GM12878 (cell line): Measurements from ENCODE around the gene PRKCE.

Experiments used
- CTCF ChIP-seq, 3 experiments: IDR thresholded peaks in 2 of 3; conservative IDR thresholded peaks in 1 of 3; 2 replicates each; pipeline ENCODE4 v1.5.1; 2011; ENCODE audit warnings: low read depth in 3 of 3, low read length in 3 of 3, mild to moderate bottlenecking in 3 of 3, control low read depth in 2 of 3, moderate library complexity in 2 of 3, inconsistent platforms in 1 of 3, mixed read lengths in 1 of 3; ENCODE audit not compliant: control insufficient read depth in 2 of 3, insufficient read depth in 1 of 3; ENCODE audit errors: extremely low read depth in 1 of 3
- EZH2 ChIP-seq: IDR thresholded peaks from 2 replicates; pipeline ENCODE4 v1.6.1; 2012; ENCODE audit warnings: low read depth, mild to moderate bottlenecking, control low read depth, inconsistent platforms, low read length, borderline replicate concordance; ENCODE audit not compliant: control insufficient read depth
- IRF4 ChIP-seq: IDR thresholded peaks from 2 replicates; pipeline ENCODE4 v1.6.1; 2011; ENCODE audit warnings: low read depth, low read length
- JUNB ChIP-seq: IDR thresholded peaks from 2 replicates; pipeline ENCODE4 v1.6.1; 2016; ENCODE audit warnings: antibody characterized with exemption, mild to moderate bottlenecking
- MYC ChIP-seq: IDR thresholded peaks from 2 replicates; pipeline ENCODE4 v1.6.1; 2011; ENCODE audit warnings: mild to moderate bottlenecking, low read length, moderate library complexity, inconsistent platforms; ENCODE audit not compliant: insufficient read depth, insufficient replicate concordance, insufficient read length, severe bottlenecking
- SRF ChIP-seq, 2 experiments: IDR thresholded peaks; 2 replicates each; pipeline ENCODE4 v1.6.1; 2011; ENCODE audit warnings: low read depth in 2 of 2, low read length in 2 of 2, mild to moderate bottlenecking in 1 of 2, moderate library complexity in 1 of 2
- USF2 ChIP-seq: IDR thresholded peaks from 2 replicates; pipeline ENCODE4 v1.6.1; 2011; ENCODE audit warnings: low read depth, low read length, improper control_type of control experiment, borderline replicate concordance
- YY1 ChIP-seq: IDR thresholded peaks from 2 replicates; pipeline ENCODE4 v1.6.1; 2011; ENCODE audit warnings: low read depth, mild to moderate bottlenecking, low read length

- no peak for TF ChIP-seq CTCF (IDR thresholded peaks at IDR 0.05 in 2 of 3, conservative IDR thresholded peaks at IDR 0.05 in 1 of 3; ENCODE audit: control insufficient read depth in 2 of 3, extremely low read depth in 1 of 3, insufficient read depth in 1 of 3, low read depth in 3 of 3, low read length in 3 of 3)
- no peak for TF ChIP-seq MYC
- no peak for TF ChIP-seq JUNB
- TF ChIP-seq SRF (IDR thresholded peaks at IDR 0.05; ENCODE audit: low read depth in 2 of 2, low read length in 2 of 2), result no peak
- TF ChIP-seq USF2, result no peak
- no peak for TF ChIP-seq YY1
- TF ChIP-seq EZH2, result no peak
- no peak for TF ChIP-seq IRF4
Observed at GRCh38 chr2:45813003-45813941, 161.8 kb downstream of the PRKCE start.
